Astrocyte (in vitro differentiated cells and primary cell): ENCODE measurements around the gene CNOT4.

Experiments used
- EZH2 ChIP-seq: IDR thresholded peaks from 2 replicates; pipeline ENCODE4 v1.6.1; 2012; ENCODE audit warnings: mild to moderate bottlenecking, low read length, inconsistent platforms; ENCODE audit not compliant: insufficient read depth
- TF ChIP-seq, protein P1 (sequence below): IDR thresholded peaks from 2 replicates; pipeline ENCODE4 v1.5.1; 2011; ENCODE audit warnings: low read depth, mild to moderate bottlenecking, inconsistent platforms, low read length, moderate library complexity; ENCODE audit not compliant: insufficient read depth

DNA sequence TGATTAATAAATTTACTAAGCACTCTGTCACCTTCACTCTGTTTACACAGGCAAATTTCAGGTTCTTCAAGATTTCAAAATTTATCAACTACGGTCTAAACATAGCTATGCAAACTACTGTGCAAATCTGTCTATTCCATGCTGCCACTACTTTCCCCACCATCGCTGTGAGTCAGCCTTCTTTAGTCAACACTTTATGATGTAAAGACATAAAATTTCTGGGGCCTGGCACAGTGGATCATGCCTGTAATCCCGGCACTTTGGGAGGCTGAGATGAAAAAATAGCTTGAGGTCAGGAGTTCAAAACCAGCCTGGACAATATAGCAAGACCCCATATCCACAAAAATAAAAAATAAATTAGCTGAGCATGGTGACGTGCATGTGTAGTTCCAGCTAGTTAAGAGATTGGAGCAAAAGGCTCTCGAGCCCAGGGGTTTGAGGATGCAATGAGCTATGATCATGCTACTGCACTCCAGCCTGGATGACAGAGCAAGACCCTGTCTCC lies 42.6 kb downstream of the CNOT4 start:
- TF ChIP-seq, protein P1, sequence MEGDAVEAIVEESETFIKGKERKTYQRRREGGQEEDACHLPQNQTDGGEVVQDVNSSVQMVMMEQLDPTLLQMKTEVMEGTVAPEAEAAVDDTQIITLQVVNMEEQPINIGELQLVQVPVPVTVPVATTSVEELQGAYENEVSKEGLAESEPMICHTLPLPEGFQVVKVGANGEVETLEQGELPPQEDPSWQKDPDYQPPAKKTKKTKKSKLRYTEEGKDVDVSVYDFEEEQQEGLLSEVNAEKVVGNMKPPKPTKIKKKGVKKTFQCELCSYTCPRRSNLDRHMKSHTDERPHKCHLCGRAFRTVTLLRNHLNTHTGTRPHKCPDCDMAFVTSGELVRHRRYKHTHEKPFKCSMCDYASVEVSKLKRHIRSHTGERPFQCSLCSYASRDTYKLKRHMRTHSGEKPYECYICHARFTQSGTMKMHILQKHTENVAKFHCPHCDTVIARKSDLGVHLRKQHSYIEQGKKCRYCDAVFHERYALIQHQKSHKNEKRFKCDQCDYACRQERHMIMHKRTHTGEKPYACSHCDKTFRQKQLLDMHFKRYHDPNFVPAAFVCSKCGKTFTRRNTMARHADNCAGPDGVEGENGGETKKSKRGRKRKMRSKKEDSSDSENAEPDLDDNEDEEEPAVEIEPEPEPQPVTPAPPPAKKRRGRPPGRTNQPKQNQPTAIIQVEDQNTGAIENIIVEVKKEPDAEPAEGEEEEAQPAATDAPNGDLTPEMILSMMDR, result no peak
- no peak for TF ChIP-seq EZH2
